Islet of Langerhans (tissue), 1 donor: ENCODE results near the gene SLC25A13.
"Not testable (repeated sequence)": the region's sequence is repeated elsewhere in the genome, so short reads cannot be mapped to it uniquely, and the experiment has no call there.

Source experiments
- FAIRE-seq: peaks from one replicate; lab custom pipeline; 2011; peaks lifted over from hg19 to GRCh38; lab: Jason Lieb, UNC

The SLC25A13 gene

DNA sequence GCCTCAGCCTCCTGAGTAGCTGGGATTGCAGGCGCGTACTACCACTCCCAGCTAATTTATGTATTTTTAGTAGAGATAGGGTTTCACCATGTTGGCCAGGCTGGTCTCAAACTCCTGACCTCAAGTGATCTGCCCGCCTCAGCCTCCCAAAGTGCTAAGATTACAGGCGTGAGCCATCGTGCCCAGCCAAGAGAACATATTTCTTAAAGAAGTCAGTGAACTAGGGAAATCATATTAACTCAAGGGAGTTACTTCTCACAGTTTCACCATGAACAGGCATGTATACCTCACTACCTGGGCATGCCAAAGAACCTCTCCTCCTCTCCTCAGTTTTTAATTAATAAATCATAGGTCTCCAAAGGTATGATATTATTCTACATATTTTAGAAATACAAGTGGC is 24.5 kb downstream of the SLC25A13 start:
- FAIRE-seq = not testable (repeated sequence)

DNA sequence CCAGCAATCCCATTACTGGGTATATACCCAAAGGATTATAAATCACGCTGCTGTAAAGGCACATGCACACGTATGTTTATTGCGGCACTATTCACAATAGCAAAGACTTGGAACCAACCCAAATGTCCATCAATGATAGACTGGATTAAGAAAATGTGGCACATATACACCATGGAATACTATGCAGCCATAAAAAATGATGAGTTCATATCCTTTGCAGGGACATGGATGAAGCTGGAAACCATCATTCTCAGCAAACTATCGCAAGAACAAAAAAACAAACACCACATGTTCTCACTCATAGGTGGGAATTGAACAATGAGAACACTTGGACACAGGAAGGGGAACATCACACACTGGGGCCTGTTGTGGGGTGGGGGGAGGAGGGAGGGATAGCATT is 28.0 kb downstream of the SLC25A13 start:
- FAIRE-seq = not testable (repeated sequence)

DNA sequence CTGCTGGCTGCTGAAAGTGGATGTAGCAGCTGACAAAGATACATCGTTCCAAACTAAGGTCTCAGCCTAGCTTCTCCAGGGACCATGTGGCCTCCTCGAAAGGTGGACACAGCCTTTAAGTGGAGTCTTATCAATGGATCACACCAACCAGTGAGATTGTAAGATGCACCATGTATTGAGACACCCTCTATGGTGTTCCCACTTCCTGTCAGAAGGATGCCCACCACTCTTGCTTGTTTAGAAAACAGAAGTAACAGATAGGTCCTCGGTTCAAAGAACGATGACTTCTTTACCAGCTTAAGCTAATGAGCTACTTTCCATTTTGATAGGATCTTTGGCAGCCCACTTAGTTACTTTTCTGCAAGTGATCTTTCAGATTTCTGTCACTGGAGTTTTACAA is 34.3 kb downstream of the SLC25A13 start:
- no peak for FAIRE-seq

DNA sequence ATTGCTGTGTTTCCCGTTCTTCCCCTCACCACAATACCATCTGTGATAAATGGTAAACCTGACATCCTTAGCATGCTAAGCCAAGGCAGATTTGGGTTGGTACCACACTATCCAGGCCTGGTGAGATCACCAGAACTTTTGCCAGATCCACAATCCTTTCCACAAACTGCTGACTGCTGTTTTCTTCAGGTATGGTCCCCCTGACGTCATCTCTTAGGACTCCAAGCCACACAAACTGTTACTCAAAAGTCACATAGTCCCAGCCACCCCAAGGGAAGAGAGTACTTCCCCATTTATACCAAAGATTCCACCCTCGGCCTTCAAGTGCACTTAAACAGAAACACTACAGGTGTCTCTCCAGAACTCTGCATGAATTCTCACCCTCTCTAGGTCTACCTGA is 34.8 kb downstream of the SLC25A13 start:
- no peak for FAIRE-seq

DNA sequence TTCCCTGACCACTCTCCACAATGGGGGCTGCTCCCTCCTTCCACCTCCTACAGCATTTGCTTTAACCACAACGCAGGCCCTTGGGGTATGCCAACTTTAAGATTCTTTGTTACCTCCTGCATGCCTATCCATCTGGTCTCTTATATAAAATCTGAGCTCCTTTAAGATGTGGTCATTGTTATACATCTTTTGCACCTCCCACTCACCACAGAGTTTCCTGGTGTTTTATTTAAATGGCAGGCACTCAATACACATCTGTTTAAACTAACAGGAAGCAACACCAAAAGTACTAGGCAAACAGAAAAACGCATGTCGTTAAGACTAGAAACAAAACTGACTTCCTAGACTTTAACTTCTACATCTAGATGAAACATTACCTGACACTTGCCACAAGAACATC is 36.3 kb downstream of the SLC25A13 start:
- no peak for FAIRE-seq

DNA sequence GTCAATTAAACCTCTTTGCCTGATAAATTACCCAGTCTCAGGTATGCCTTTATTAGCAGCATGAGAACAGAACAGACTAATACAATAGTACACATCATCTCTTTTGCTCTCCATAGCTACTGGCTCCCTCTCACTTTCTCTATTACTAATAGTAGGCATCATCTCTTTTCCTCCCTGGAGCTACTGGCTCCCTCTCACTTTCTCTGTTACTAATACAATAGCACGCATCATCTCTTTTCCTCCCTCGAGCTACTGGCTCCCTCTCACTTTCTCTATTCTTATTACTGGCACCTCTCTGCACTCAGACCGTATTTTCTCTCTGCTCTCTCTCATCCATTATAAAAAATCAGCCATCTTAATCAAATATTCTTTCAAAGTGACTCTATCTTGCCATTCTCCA is 37.1 kb downstream of the SLC25A13 start:
- no peak for FAIRE-seq

DNA sequence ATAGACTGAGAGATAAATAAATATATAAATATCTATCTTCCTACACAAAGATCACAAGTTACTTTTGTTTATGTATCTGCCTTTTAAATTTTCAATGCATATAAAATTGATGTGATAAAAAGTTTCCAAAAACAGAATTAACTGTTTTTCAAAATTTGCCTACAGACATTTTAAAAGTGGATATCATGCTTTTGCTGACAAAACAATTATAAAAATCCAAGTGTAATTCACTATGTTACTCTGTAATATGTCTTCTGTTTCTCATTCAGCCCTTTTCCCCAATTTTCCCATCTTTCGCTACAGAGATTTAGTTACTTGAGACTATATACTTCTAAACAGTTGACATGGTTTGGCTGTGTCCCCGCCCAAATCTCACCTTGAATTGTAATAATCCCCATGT is 37.7 kb downstream of the SLC25A13 start:
- FAIRE-seq = no peak

DNA sequence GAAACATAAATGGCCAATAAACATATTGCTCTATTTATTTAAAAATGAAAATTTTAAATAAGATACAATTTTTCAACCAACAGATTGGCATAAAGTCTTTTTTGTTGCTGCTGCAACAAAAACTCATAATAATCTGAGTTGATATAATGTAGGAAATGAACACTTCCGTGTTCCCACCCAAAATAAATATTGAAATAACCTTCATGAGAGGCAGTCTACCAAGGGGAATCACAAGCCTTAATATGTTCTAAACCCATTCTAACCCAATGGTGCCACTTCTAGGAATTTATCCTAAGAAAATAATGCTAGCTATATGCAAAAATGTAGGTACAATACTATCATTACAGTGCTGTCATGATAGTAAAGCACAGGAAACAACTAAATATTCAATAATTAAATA is 39.1 kb downstream of the SLC25A13 start:
- no peak for FAIRE-seq

DNA sequence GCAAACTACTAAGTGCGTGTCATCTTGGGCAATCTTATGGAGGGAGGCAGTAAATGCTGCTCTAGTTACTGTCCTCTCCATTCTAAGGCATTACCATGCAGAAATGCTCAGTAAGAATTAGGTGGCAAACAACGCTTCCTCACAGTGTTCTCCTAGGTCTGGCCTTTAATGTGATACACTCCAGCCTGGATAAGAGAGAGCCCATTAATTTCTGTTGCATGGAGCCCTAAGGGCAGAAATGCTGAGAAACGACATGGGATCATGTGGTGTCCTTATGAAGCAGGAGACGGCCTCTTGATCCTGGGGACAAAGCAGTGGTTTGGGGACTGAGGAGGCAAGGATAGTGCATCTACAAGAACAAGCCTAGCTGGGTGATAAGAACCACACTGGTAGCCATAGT is 44.0 kb downstream of the SLC25A13 start:
- FAIRE-seq = no peak

DNA sequence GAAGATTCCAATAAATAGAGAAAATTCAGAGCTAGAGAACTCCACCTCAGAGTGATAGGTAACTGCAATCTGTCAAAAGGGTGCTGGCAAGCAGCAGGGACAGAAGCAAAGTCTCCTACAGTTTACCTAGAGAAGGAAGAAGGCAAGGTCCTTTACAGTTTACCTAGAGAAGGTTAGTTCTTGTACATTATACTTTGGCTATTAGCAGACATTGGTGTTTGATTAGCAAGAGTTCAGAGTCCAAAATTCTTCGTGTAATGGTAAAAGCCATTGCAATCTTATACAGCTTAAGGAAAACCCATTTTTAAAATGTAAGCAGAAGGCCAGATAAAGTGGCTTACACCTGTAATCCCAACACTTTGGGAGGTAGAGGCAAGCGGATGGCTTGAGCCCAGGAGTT is 45.9 kb downstream of the SLC25A13 start:
- no peak for FAIRE-seq

DNA sequence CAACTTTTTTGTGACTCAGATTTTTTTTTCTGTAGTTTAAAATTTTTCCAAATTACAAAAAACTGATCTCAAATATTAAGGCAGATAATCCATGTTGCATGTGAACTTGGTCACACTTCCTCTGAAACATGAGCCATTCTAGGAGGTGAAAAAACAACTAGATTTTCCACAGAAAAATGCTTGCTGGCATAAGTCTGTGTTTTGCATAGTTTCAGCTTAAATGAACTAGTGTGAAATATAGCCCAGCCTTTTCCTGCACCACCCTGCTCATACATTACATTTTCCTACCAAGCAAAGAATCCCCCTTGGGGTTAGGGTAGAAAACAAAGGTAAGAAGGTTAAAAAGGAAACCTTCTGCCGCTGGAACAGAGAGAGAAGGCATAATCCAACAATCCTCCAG is 48.2 kb downstream of the SLC25A13 start:
- no peak for FAIRE-seq

DNA sequence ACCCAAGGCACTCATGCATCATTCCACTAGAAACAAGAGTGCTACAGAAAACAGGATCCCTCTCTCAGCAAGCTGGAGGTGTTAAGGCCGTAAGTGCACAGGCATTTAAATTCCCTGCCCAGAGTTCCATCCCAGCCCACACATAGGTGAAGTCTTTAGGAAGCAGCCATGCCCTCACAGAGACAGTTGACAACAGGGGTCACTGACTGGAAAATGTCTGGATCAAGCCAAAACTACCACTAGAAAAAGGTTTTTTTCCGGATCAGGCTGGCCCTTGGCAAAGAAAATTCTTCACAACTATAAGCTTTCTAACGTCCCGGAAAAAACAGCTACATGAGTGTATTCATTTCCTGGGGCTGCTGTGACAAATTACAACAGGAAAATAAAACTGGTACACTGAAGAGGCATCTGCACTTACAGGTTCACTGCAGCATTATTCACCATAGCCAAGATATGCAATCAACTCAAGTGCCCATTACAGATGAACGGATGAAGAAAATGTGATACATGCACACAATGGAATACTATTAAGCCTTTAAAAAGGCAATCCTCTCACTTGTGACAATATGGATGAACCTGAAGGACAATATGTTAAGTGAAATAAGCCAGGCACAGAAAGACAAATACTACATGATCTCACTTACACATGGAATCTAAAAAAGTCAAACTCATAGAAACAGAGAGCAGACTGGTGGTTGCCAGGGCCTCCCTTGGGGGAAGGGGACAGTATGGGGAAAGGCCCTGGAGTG is 52.5 kb downstream of the SLC25A13 start:
- FAIRE-seq = no peak

DNA sequence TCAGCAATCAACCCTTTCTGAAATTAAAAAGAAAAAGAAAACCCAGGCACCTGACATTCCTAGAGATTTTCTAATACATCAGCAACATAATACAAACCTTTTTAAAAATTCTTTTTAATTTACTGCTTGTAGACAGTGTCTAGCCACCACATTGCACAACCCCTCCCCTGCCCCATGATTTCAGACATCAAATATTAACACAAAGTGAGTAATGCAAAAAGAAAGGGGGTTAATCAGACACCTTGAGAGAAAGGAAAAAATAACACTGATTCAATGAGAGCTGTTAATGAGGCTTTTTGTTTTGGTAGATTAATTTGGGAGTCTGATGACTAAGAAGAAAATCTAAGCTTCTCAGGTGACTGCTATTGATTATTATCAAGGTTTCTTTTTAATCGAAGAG is 55.3 kb downstream of the SLC25A13 start:
- FAIRE-seq = peak; percentile 70

DNA sequence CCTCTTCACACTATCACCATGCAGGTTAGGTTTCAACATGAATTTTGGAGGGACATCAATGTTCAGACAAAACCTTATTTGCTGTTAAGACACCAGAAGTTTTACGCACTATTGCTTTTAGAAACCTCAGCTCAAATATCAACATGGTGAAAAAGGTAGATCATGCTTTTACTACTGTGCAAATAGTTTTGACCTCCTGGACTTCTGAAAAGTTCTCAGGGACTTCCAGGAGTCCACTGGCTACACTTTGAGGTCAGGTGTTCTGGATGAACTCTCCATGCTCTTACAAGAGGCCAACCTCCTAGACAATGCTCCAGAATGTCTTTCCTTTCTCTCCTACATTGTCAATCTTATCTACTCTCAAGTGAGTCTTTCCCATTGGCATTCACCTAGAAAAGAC is 55.9 kb downstream of the SLC25A13 start:
- FAIRE-seq = no peak

DNA sequence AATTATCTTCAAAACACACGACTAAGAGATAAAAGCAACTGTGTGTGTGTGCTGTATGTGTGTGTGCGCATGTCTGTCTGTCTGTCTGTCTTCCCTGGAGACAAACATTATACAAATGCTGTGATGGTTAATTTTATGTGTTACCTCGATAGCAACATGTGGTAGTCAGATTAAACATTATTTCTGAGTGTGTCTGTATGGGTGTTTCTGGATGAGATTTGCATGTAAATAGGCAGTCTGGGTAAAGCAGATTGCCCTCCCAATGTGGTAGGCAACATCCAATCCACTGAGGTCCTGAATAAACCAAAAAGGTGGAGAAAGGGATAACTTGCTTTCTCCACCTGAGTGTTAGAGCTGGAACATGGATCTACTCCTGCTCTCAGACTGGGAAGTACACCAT is 67.9 kb downstream of the SLC25A13 start:
- no peak for FAIRE-seq

DNA sequence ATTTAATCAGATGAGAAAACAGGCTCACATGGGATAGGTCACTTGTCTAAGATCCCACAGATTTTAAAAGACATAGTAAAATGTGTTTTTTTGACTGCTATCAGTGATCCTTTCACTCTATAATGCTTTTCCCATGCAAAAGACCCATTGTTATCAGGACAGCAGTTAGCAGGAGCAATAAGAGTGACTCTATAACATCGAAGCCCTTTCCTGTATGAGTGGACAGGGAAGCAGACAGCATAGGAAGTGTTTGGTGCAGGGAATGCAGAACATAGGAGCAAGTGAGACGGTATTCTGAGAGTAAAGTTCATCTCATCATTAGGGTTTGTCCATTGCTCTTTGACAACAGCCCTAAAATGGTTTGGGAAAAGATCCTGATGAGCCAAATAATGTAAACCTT is 68.5 kb downstream of the SLC25A13 start:
- FAIRE-seq = no peak

DNA sequence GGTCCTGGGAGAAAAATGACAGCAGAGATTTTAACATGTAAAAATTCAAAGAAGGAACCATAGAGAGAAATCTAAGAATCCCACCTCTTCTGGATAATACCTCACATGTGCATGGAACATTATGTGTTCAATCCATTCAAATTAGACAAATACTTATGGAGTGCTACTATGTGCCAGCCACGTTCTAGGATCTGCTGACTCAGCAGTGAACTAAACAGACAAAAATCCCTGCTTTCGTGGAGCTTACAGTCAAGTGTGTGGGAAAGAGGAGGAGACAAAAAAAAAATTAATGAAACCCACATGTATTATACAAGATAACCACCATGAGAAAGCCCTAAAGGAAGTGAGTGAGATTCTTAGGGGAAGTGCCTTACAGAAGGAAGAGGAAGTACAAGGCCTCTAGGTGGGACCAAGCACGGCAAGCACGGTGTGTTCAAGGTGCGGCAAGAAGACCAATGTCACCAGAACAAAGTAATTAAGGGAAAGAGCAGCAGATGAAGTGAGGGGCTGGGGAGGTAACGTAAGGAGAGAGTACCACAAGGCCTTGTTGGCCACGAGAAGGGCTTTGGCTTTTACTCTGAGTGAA is 71.0 kb downstream of the SLC25A13 start:
- no peak for FAIRE-seq

DNA sequence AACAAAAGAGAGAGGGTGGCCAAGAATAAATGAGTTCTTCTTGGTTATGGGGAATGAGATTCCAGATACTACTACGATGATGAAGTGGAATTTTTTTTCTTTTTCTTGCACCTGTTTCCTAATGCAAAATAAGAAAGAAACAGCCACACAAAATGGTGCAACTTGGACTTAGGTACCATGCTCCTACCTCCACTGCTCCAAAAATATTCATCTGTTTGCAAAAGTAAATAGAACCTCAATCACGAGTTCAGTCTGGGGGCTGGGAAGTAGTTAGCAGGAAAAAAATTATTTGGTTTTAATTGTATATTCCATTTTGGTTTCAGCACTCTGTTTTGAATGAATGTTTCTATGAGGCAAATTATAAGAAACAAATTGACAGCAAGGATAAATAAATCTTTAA is 73.5 kb downstream of the SLC25A13 start:
- no peak for FAIRE-seq

DNA sequence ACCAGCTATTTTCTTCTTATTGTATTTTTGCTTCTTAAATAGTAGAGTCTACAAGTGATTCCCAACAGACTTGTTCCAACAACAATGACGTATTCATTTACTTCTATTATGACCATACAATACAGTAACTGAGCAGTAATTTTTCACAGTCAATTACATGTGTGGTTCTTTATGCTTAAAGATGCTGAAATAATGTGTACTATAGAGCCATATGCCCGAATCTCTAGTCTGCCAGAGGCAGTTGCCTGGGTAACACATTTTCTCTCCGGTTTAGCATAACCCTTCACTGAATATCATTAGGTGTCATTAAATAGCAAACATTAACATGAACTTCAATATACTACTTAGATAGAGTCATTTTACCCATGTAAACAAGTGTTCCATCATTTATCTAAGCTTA is 75.0 kb downstream of the SLC25A13 start:
- peak; percentile 99 for FAIRE-seq

DNA sequence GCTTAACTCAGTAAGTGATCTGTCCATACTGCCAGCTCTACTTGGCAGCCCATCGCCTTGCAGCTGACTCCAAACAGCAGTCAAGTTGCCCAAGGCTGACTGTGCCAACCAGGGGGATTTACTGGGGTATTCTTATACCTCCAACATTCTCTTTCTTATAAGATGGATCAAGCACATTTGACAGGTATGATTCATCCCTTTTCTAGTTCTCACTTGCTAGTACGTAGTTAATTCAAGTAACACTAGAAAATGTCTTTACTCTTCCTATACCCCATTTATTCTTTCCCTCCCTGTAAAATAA is 77.0 kb downstream of the SLC25A13 start:
- FAIRE-seq = no peak

DNA sequence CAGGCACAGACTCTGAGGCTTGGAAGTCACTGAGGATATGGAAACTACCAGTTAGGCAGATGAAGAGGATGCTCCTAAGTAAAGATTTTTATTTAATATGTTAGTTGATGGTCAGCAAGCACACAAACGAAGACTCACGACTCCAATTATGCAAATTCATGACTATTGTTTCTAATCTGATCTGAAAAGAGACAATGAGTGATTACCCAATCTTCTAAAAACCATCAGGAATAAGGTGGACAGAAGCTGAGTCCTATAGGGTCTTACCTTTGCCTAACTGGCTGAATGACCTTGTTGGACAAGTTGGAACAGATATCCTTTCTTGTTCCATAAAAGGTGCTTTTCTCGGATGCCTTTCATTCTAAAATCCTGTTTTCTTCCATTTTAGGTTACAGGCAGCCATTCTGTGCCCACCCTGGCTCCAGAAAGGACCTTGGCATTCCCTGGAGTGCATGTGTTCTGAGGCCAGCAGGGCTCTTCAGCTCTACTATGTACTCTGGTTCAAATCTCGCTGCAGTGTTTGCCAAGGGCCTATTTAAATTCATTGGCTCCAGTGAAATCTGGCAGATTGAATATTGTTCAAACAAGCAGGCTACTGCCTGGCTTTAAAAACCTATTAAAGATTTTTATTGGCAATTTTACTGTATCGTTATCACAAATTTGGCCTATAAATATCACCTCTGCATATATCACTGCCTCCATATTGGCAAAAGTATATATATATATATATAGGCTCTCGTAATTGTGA is 77.5 kb downstream of the SLC25A13 start:
- no peak for FAIRE-seq

DNA sequence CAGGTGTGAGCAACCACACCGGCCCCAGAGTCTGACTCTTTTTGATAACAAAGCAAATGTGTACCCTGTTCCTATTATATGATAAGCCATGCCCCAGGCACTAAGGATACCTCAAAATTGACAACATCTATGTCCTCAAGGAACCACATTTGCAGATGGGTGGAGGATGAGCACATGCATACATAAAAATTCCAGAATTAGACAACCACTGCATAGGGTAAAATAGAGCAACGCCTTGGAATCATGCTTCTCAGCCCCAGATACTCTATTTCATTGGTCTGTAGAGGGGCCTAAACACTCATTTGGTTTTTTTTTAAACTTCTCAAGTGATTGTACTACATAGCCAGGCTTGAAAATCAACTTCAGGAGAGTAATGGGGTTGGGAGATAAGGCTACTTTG is 78.7 kb downstream of the SLC25A13 start:
- FAIRE-seq = no peak

DNA sequence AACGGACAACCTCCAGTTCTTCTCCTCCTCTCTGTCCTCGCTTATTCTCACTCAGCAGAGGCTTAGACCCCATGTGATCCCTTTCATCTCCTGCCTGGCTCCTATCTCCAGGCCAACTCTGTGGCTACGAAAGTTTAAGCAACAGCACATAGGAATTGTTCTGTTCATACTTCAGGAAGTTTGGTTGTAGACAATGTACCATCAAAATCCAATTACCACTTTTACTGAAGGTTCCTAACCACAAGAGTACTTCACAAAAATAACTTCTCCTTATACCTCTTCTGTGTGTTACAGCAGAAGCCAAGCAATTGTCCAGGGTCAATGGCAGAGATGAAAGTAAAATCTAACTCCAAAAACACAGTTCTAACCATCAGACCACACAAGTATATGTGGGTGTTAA is 80.0 kb downstream of the SLC25A13 start:
- FAIRE-seq = no peak
